H1 (cell line): ENCODE data around the gene LOXL4. TPM values are rescaled to one million over a fixed set of nuclear protein-coding genes. Genes with fewer than 3 reads are reported as not detected.

Experiments used
- CTCF ChIA-PET: fragments of 300-600 bp; sonication (Branson Sonifier 250); formaldehyde crosslinking; loops from one replicate; lab custom pipeline; 2021; ENCODE audit not compliant: partially characterized antibody; lab: Charles Lee
- POLR2A ChIA-PET: fragments of 300-600 bp; sonication (Branson Sonifier 250); formaldehyde crosslinking; loops from one replicate; lab custom pipeline; 2021; ENCODE audit warnings: inconsistent platforms; ENCODE audit not compliant: partially characterized antibody; lab: Charles Lee
- DNase-seq, 2 experiments: peaks; one replicate each; pipeline versions ENCODE4 v3.0.0 to v3.0.0-alpha.2; 2010 to 2022; ENCODE audit warnings: low spot score in 2 of 2, low read depth in 1 of 2, mixed read lengths in 1 of 2
- FAIRE-seq: peaks from 2 replicates; lab custom pipeline; 2011; peaks lifted over from hg19 to GRCh38; lab: Jason Lieb, UNC
- H2AFZ ChIP-seq: 2 replicates; pipeline ENCODE4 v1.8.1; 2012; ENCODE audit warnings: low read length, inconsistent platforms
- H2AK5ac ChIP-seq: 2 replicates; pipeline ENCODE4 v1.6.1; 2013; ENCODE audit warnings: low read depth, low read length
- H2BK120ac ChIP-seq: replicated peaks from 2 replicates; pipeline ENCODE3; 2013; ENCODE audit warnings: low read depth, low read length, inconsistent platforms
- H2BK12ac ChIP-seq: 2 replicates; pipeline ENCODE4 v1.6.1; 2013; ENCODE audit warnings: low read depth, low read length
- H2BK15ac ChIP-seq: 2 replicates; pipeline ENCODE4 v1.6.1; 2013; ENCODE audit warnings: low read length
- H2BK20ac ChIP-seq: 2 replicates; pipeline ENCODE4 v1.6.1; 2013; ENCODE audit warnings: low read length
- H2BK5ac ChIP-seq: 2 replicates; pipeline ENCODE4 v1.6.1; 2013; ENCODE audit warnings: low read depth, low read length
- H3K14ac ChIP-seq: 2 replicates; pipeline ENCODE4 v1.6.1; 2013; ENCODE audit warnings: inconsistent platforms; ENCODE audit not compliant: insufficient read length
- H3K18ac ChIP-seq: 2 replicates; pipeline ENCODE4 v1.6.1; 2013; ENCODE audit warnings: low read length; ENCODE audit errors: extremely low read depth
- H3K23ac ChIP-seq: 2 replicates; pipeline ENCODE4 v1.6.1; 2013; ENCODE audit warnings: inconsistent platforms; ENCODE audit not compliant: insufficient read length
- H3K23me2 ChIP-seq: 2 replicates; pipeline ENCODE4 v1.6.1; 2013; ENCODE audit warnings: low read depth, low read length
- H3K27ac ChIP-seq: 2 replicates; pipeline ENCODE4 v1.6.1; 2011; ENCODE audit warnings: low read depth, low read length, inconsistent platforms
- H3K27me3 ChIP-seq, 4 experiments: replicated peaks in 1 of 4; 1 replicate in 1 of 4; 2 replicates in 3 of 4; pipeline versions ENCODE4 v1.6.1 to v1.8.1; 2011 to 2013; ENCODE audit warnings: low read length in 3 of 4, mild to moderate bottlenecking in 3 of 4, inconsistent platforms in 2 of 4, mixed read lengths in 2 of 4, moderate library complexity in 1 of 4; ENCODE audit not compliant: control insufficient read depth in 3 of 4, insufficient read depth in 3 of 4; ENCODE audit errors: extremely low read depth in 1 of 4
- H3K36me3 ChIP-seq, 4 experiments: 2 replicates each; pipeline versions ENCODE4 v1.6.1 to v1.8.1; 2011 to 2013; ENCODE audit warnings: mild to moderate bottlenecking in 4 of 4, low read length in 3 of 4, moderate library complexity in 2 of 4, control low read depth in 1 of 4, inconsistent platforms in 1 of 4; ENCODE audit not compliant: insufficient read depth in 4 of 4, control insufficient read depth in 2 of 4
- H3K4ac ChIP-seq: replicated peaks from 2 replicates; pipeline ENCODE3; 2013; ENCODE audit warnings: low read length, low read depth, mixed read lengths, inconsistent platforms; ENCODE audit not compliant: insufficient read length
- H3K4me1 ChIP-seq, 4 experiments: replicated peaks in 1 of 4; 1 replicate in 1 of 4; 2 replicates in 3 of 4; pipeline versions ENCODE4 v1.6.1 to v1.8.1; 2011 to 2013; ENCODE audit warnings: low read length in 3 of 4, inconsistent platforms in 2 of 4, mixed read lengths in 1 of 4; ENCODE audit not compliant: insufficient read depth in 4 of 4, control insufficient read depth in 3 of 4
- H3K4me2 ChIP-seq, 2 experiments: 2 replicates each; pipeline versions ENCODE4 v1.6.1 to v1.8.1; 2011 to 2013; ENCODE audit warnings: low read depth in 2 of 2, low read length in 2 of 2, control low read depth in 1 of 2, inconsistent platforms in 1 of 2, mild to moderate bottlenecking in 1 of 2; ENCODE audit not compliant: insufficient read depth in 1 of 2
- H3K4me3 ChIP-seq, 4 experiments: fragments of 200-600, 300-600 bp in 1 of 4; sonication (generic), shearing (Covaris generic), sonication (Bioruptor Twin) in 1 of 4; 2 replicates each; pipeline versions ENCODE4 v1.5.1 to v1.8.1; 2011 to 2016; ENCODE audit warnings: low read length in 4 of 4, low read depth in 3 of 4, control low read depth in 2 of 4, inconsistent platforms in 2 of 4, mild to moderate bottlenecking in 2 of 4, mixed read lengths in 1 of 4, moderate library complexity in 1 of 4; ENCODE audit not compliant: insufficient read depth in 2 of 4; ENCODE audit errors: extremely low read depth in 1 of 4
- H3K56ac ChIP-seq: replicated peaks from 2 replicates; pipeline ENCODE3; 2013; ENCODE audit warnings: low read depth, mild to moderate bottlenecking, mixed read lengths, low read length, inconsistent platforms; ENCODE audit not compliant: insufficient read length
- H3K79me1 ChIP-seq: 2 replicates; pipeline ENCODE4 v1.6.1; 2013; ENCODE audit warnings: low read depth, low read length, control low read depth
- H3K79me2 ChIP-seq, 2 experiments: 2 replicates each; pipeline versions ENCODE4 v1.6.1 to v1.8.1; 2012 to 2013; ENCODE audit warnings: low read length in 2 of 2, mild to moderate bottlenecking in 2 of 2, inconsistent platforms in 1 of 2; ENCODE audit not compliant: insufficient read depth in 2 of 2, control insufficient read depth in 1 of 2
- H3K9ac ChIP-seq, 4 experiments: replicated peaks in 1 of 4; 1 replicate in 1 of 4; 2 replicates in 3 of 4; pipeline versions ENCODE4 v1.6.1 to v1.8.1; 2011 to 2013; ENCODE audit warnings: low read depth in 3 of 4, low read length in 3 of 4, control low read depth in 2 of 4, mild to moderate bottlenecking in 2 of 4, moderate library complexity in 2 of 4, inconsistent platforms in 1 of 4; ENCODE audit errors: extremely low read depth in 1 of 4
- H3K9me3 ChIP-seq, 2 experiments: 2 replicates each; pipeline versions ENCODE4 v1.6.1 to v1.8.1; 2012 to 2013; ENCODE audit warnings: mild to moderate bottlenecking in 2 of 2, moderate library complexity in 2 of 2, control low read depth in 1 of 2, inconsistent platforms in 1 of 2, low read depth in 1 of 2, low read length in 1 of 2, mixed read lengths in 1 of 2; ENCODE audit not compliant: insufficient read depth in 2 of 2
- H4K20me1 ChIP-seq, 2 experiments: replicated peaks in 1 of 2; 2 replicates each; pipeline versions ENCODE3 to v1.8.1; 2011 to 2013; ENCODE audit warnings: inconsistent platforms in 2 of 2, low read length in 2 of 2, mild to moderate bottlenecking in 1 of 2; ENCODE audit not compliant: insufficient read depth in 2 of 2, control insufficient read depth in 1 of 2
- H4K5ac ChIP-seq: 2 replicates; pipeline ENCODE4 v1.6.1; 2013; ENCODE audit warnings: low read length, low read depth, mixed read lengths, inconsistent platforms; ENCODE audit not compliant: insufficient read length
- H4K8ac ChIP-seq: 2 replicates; pipeline ENCODE4 v1.8.0; 2013; ENCODE audit warnings: mild to moderate bottlenecking, moderate library complexity, low read length, inconsistent platforms; ENCODE audit not compliant: insufficient read depth; ENCODE audit errors: extremely low read depth
- H4K91ac ChIP-seq: replicated peaks from 2 replicates; pipeline ENCODE3; 2013; ENCODE audit warnings: low read length, mixed read lengths, inconsistent platforms; ENCODE audit not compliant: insufficient read length
- HDAC2 ChIP-seq, 2 experiments: fragments of 300-600 bp in 1 of 2; sonication (generic) in 1 of 2; IDR thresholded peaks; 2 replicates each; pipeline ENCODE4 v1.6.1; 2011 to 2012; ENCODE audit warnings: low read depth in 2 of 2, low read length in 2 of 2, mild to moderate bottlenecking in 2 of 2, moderate library complexity in 2 of 2, borderline replicate concordance in 1 of 2, inconsistent platforms in 1 of 2
- NANOG ChIP-seq: IDR thresholded peaks from 2 replicates; pipeline ENCODE4 v1.6.1; 2011; ENCODE audit warnings: low read length, low read depth, mild to moderate bottlenecking, inconsistent platforms; ENCODE audit not compliant: insufficient read depth, poor library complexity, severe bottlenecking
- RAD21 ChIP-seq, 2 experiments: IDR thresholded peaks in 1 of 2; conservative IDR thresholded peaks in 1 of 2; 2 replicates each; pipeline ENCODE4 v1.6.1; 2011; ENCODE audit warnings: low read depth in 2 of 2, low read length in 2 of 2, improper control_type of control experiment in 1 of 2, inconsistent platforms in 1 of 2, mild to moderate bottlenecking in 1 of 2, moderate library complexity in 1 of 2
- RXRA ChIP-seq: IDR thresholded peaks from 2 replicates; pipeline ENCODE4 v1.6.1; 2011; ENCODE audit warnings: low read depth, mild to moderate bottlenecking, low read length, moderate library complexity; ENCODE audit not compliant: insufficient read depth
- SIRT6 ChIP-seq: IDR thresholded peaks from one replicate; pipeline ENCODE4 v1.7.1; 2012; ENCODE audit warnings: low read length, inconsistent platforms
- SUZ12 ChIP-seq: fragments of 200-600 bp; sonication (generic); IDR thresholded peaks from 2 replicates; pipeline ENCODE4 v1.6.1; 2012; ENCODE audit warnings: mild to moderate bottlenecking, inconsistent platforms, low read length, moderate library complexity, mixed read lengths
- TEAD4 ChIP-seq: IDR thresholded peaks from 2 replicates; pipeline ENCODE4 v1.6.1; 2012; ENCODE audit warnings: low read depth, low read length, inconsistent platforms, mixed read lengths
- ZNF274 ChIP-seq: IDR thresholded peaks from 2 replicates; pipeline ENCODE4 v1.7.0; 2012; ENCODE audit warnings: low read length, borderline replicate concordance; ENCODE audit errors: extremely low read depth
- WGBS, 2 experiments: shearing (Covaris generic) in 1 of 2; methylation state at CpG; one replicate each; pipeline versions ENCODE4 v1.1.6 to v1.1.7; 2013 to 2015; ENCODE audit warnings: low lambda C conversion rate in 2 of 2, mixed read lengths in 2 of 2, inconsistent platforms in 1 of 2, low coverage in 1 of 2, missing lambda C conversion rate in 1 of 2; ENCODE audit not compliant: insufficient replicate concordance in 2 of 2, insufficient coverage in 1 of 2, insufficient read length in 1 of 2; ENCODE audit errors: extremely low coverage in 1 of 2, missing lambda C conversion rate in 1 of 2; 5-methylcytosine and 5-hydroxymethylcytosine counted together
- polyA plus RNA-seq, 7 experiments: library from polyadenylated mRNA; depleted of rRNA in 3 of 7; stranded (reverse) in 5 of 7; unstranded in 2 of 7; fragments of >200 nt in 5 of 7; fragments of 200-250 nt in 2 of 7; gene quantifications; 1 replicate in 5 of 7; 2 replicates in 1 of 7; 4 replicates in 1 of 7; pipeline versions ENCODE4 v1.2.1 to v1.2.3, GENCODE V29; 2011 to 2013; ENCODE audit warnings: missing spikeins in 2 of 7, mixed read lengths in 2 of 7
- total RNA-seq: library from RNA; stranded (reverse); fragmentation: NEBNext Ultra II Directional; extraction: Animal tissue kit (Norgen Biotek cat#: 25700); gene quantifications from 2 replicates; pipeline ENCODE4 v1.2.1, GENCODE V29; 2021
- TF ChIP-seq, protein P1 (sequence below): IDR thresholded peaks from 2 replicates; pipeline ENCODE4 v1.6.1; 2012; ENCODE audit warnings: inconsistent platforms
- TF ChIP-seq, protein P2 (sequence below): IDR thresholded peaks from 2 replicates; pipeline ENCODE4 v1.6.1; 2012; ENCODE audit warnings: low read length, inconsistent platforms

Gene LOXL4
- total and polyA plus RNA-seq, 2 of the 8 experiments (the other 6 are each of a cell fraction or from before 2014, with no cell fraction given) = 0.13 to 0.27 TPM

DNA sequence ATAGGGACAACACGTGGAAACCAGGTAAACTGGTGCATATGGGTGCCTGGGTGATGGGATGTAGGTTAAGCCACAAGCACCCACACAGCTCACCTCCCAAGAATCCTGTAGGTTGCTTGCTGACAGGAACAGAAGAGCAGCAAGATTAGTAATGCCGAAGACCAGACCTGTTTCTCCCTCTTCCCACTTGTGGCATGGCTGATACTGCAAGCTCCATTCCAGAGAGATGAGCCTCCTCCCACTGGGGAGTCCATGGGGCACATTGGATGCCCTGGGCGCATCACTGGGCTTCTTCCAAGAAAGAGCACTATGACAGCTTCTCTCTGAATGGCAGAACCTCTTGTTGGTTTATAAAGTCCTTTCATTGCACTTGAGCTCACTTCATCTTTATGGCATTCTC is 44.4 kb upstream of the LOXL4 start:
- ChIA-PET CTCF (interaction anchor here (1.1 to 3.5 kb wide), 11 partner anchors 10 to 398 kb away, joined by 4 to 34 read pairs (median 10); partner anchors contain the start of gene LOXL4), POLR2A (no interaction called here)
- Histone ChIP-seq H4K20me1 (no peaks in the 10 kb centered on the region), H3K4me1 (peaks cover 0 to 7% (median 5%) of the 10 kb centered on the region in 4 experiments; a peak in 6 of 7 replicates), H3K79me2 (no peaks in the 10 kb centered on the region), H2BK12ac (no peak overlapping the region), H4K91ac (no peak overlapping the region), H3K27ac (no peak overlapping the region), H2AK5ac (no peak overlapping the region), H4K5ac (no peak overlapping the region), H3K4me3 (no peak overlapping the region), H3K56ac (no peak overlapping the region), H4K8ac (no peak overlapping the region), H3K23ac (no peak overlapping the region), H2AFZ (no peak overlapping the region), H3K18ac (no peak overlapping the region), H3K27me3 (no peaks in the 10 kb centered on the region), H3K4me2 (no peak overlapping the region), H2BK15ac (no peak overlapping the region), H3K14ac (no peak overlapping the region), H3K9me3 (no peaks in the 10 kb centered on the region), H2BK5ac (no peak overlapping the region), H2BK20ac (no peak overlapping the region), H3K79me1 (no peaks in the 10 kb centered on the region), H3K36me3 (no peaks in the 10 kb centered on the region), H3K9ac (no peak overlapping the region), H3K4ac (no peak overlapping the region), H3K23me2 (peaks cover 3% of the 10 kb centered on the region; the same call in 1 of the 2 replicates), H2BK120ac (no peak overlapping the region)
- DNase-seq (no peak), FAIRE-seq (no peak)
- TF ChIP-seq RAD21 (IDR thresholded peaks at IDR 0.05 in 1 of 2, conservative IDR thresholded peaks at IDR 0.05 in 1 of 2; ENCODE audit: low read depth in 2 of 2, low read length in 2 of 2) = no peak
- TF ChIP-seq HDAC2 (IDR thresholded peaks at IDR 0.05; ENCODE audit: borderline replicate concordance in 1 of 2, low read depth in 2 of 2, low read length in 2 of 2) = no peak
- TF ChIP-seq SIRT6 = no peak
- TF ChIP-seq RXRA = no peak
- no peak for TF ChIP-seq TEAD4
- TF ChIP-seq, protein P1, sequence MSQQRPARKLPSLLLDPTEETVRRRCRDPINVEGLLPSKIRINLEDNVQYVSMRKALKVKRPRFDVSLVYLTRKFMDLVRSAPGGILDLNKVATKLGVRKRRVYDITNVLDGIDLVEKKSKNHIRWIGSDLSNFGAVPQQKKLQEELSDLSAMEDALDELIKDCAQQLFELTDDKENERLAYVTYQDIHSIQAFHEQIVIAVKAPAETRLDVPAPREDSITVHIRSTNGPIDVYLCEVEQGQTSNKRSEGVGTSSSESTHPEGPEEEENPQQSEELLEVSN = no peak
- no peak for TF ChIP-seq SUZ12
- TF ChIP-seq ZNF274 = no peak
- TF ChIP-seq NANOG = no peak
- TF ChIP-seq, protein P2, sequence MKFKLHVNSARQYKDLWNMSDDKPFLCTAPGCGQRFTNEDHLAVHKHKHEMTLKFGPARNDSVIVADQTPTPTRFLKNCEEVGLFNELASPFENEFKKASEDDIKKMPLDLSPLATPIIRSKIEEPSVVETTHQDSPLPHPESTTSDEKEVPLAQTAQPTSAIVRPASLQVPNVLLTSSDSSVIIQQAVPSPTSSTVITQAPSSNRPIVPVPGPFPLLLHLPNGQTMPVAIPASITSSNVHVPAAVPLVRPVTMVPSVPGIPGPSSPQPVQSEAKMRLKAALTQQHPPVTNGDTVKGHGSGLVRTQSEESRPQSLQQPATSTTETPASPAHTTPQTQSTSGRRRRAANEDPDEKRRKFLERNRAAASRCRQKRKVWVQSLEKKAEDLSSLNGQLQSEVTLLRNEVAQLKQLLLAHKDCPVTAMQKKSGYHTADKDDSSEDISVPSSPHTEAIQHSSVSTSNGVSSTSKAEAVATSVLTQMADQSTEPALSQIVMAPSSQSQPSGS = no peak
- WGBS, 2 experiments = 72% methylated on average over 3 of the region's 3 CpGs; no CpG with 5 or more reads in 1 of the 2 experiments
